ENCODE data around the gene EPB42. TPM values are rescaled to one million over a fixed set of nuclear protein-coding genes. Genes with fewer than 3 reads are reported as not detected.
"Not testable (repeated sequence)": the region's sequence is repeated elsewhere in the genome, so short reads cannot be mapped to it uniquely, and the experiment has no call there.

Gene EPB42
- total RNA-seq, 1 donor from 2014 or later = not detected

- Mint-ChIP-seq H3K27me3 (ENCODE audit: low read depth) (no peaks in the 10 kb centered on the region), H3K9me3 (ENCODE audit: low read depth) (no peaks in the 10 kb centered on the region), H3K27ac (ENCODE audit: unreplicated experiment) (peak overlapping the region; percentile 66), H3K4me1 (ENCODE audit: low read depth) (peaks cover 17% of the 10 kb centered on the region), H3K36me3 (ENCODE audit: low read depth) (peaks cover 9% of the 10 kb centered on the region), H3K4me3 (ENCODE audit: unreplicated experiment) (peak overlapping the region; percentile 93)
- no peak for DNase-seq (ENCODE audit: low spot score)
- TF ChIP-seq CTCF (IDR thresholded peaks at IDR 0.05) = no peak
These were observed 36.3 kb downstream of the EPB42 start for GRCh38 chr15:43184407-43185124.

- no peaks in the 10 kb centered on the region for H3K27me3 Mint-ChIP-seq (ENCODE audit: low read depth)
- no peak for DNase-seq (ENCODE audit: low spot score)
- peaks cover 8% of the 10 kb centered on the region for H3K36me3 Mint-ChIP-seq (ENCODE audit: low read depth)
- H3K4me1 Mint-ChIP-seq (ENCODE audit: low read depth) = peaks cover 13% of the 10 kb centered on the region
- no peaks in the 10 kb centered on the region for H3K9me3 Mint-ChIP-seq (ENCODE audit: low read depth)
- H3K4me3 Mint-ChIP-seq (ENCODE audit: unreplicated experiment) = no peak overlapping the region
- peak overlapping the region; percentile 5 for H3K27ac Mint-ChIP-seq (ENCODE audit: unreplicated experiment)
- no peak for TF ChIP-seq CTCF (IDR thresholded peaks at IDR 0.05)
These were observed 37.5 kb downstream of the EPB42 start for GRCh38 chr15:43183270-43183669.

GRCh38 chr15:43177147-43177546, 43.7 kb downstream of the EPB42 start:
- not testable (repeated sequence) for H3K27ac Mint-ChIP-seq (ENCODE audit: unreplicated experiment); H3K4me1 Mint-ChIP-seq (ENCODE audit: low read depth); H3K9me3 Mint-ChIP-seq (ENCODE audit: low read depth); H3K27me3 Mint-ChIP-seq (ENCODE audit: low read depth); H3K4me3 Mint-ChIP-seq (ENCODE audit: unreplicated experiment); DNase-seq (ENCODE audit: low spot score)
- H3K36me3 Mint-ChIP-seq (ENCODE audit: low read depth) = peaks cover 21% of the 10 kb centered on the region

- not testable (repeated sequence) for H3K9me3 Mint-ChIP-seq (ENCODE audit: low read depth); H3K27me3 Mint-ChIP-seq (ENCODE audit: low read depth); DNase-seq (ENCODE audit: low spot score); H3K4me1 Mint-ChIP-seq (ENCODE audit: low read depth); H3K27ac Mint-ChIP-seq (ENCODE audit: unreplicated experiment); H3K4me3 Mint-ChIP-seq (ENCODE audit: unreplicated experiment)
- H3K36me3 Mint-ChIP-seq (ENCODE audit: low read depth) = peaks cover 19% of the 10 kb centered on the region
These were observed 45.0 kb downstream of the EPB42 start for GRCh38 chr15:43175656-43176309.

GRCh38 chr15:43169888-43170287, 50.9 kb downstream of the EPB42 start:
- no peak overlapping the region for H3K27ac Mint-ChIP-seq (ENCODE audit: unreplicated experiment)
- no peak for DNase-seq (ENCODE audit: low spot score)
- peaks cover 27% of the 10 kb centered on the region for H3K4me1 Mint-ChIP-seq (ENCODE audit: low read depth)
- peaks cover 16% of the 10 kb centered on the region for H3K36me3 Mint-ChIP-seq (ENCODE audit: low read depth)
- no peaks in the 10 kb centered on the region for H3K27me3 Mint-ChIP-seq (ENCODE audit: low read depth)
- peaks cover 2% of the 10 kb centered on the region for H3K9me3 Mint-ChIP-seq (ENCODE audit: low read depth)
- H3K4me3 Mint-ChIP-seq (ENCODE audit: unreplicated experiment) = no peak overlapping the region
- TF ChIP-seq CTCF (IDR thresholded peaks at IDR 0.05) = no peak

GRCh38 chr15:43168192-43169107, 52.4 kb downstream of the EPB42 start:
- peaks cover 27% of the 10 kb centered on the region for H3K4me1 Mint-ChIP-seq (ENCODE audit: low read depth)
- TF ChIP-seq CTCF (IDR thresholded peaks at IDR 0.05) = no peak
- H3K27me3 Mint-ChIP-seq (ENCODE audit: low read depth) = no peaks in the 10 kb centered on the region
- peak overlapping the region; percentile 71 for H3K27ac Mint-ChIP-seq (ENCODE audit: unreplicated experiment)
- peaks cover 2% of the 10 kb centered on the region for H3K9me3 Mint-ChIP-seq (ENCODE audit: low read depth)
- H3K4me3 Mint-ChIP-seq (ENCODE audit: unreplicated experiment) = no peak overlapping the region
- DNase-seq (ENCODE audit: low spot score) = no peak
- peaks cover 14% of the 10 kb centered on the region for H3K36me3 Mint-ChIP-seq (ENCODE audit: low read depth)

- H3K4me3 Mint-ChIP-seq (ENCODE audit: unreplicated experiment); H3K36me3 Mint-ChIP-seq (ENCODE audit: low read depth); H3K27ac Mint-ChIP-seq (ENCODE audit: unreplicated experiment); DNase-seq (ENCODE audit: low spot score); H3K27me3 Mint-ChIP-seq (ENCODE audit: low read depth); H3K9me3 Mint-ChIP-seq (ENCODE audit: low read depth): not testable (repeated sequence)
- peaks cover 27% of the 10 kb centered on the region for H3K4me1 Mint-ChIP-seq (ENCODE audit: low read depth)
These were observed 53.6 kb downstream of the EPB42 start for GRCh38 chr15:43167261-43167660.
